ENCODE measurements around the gene ATXN1.

- TF ChIP-seq POLR2A (IDR thresholded peaks at IDR 0.05; ENCODE audit: low read length) (no peak), ZC3H11A (IDR thresholded peaks at IDR 0.05) (no peak), CTCF (IDR thresholded peaks at IDR 0.05) (no peak), REST (IDR thresholded peaks at IDR 0.05) (no peak), JUNB (IDR thresholded peaks at IDR 0.05) (no peak), EP300 (IDR thresholded peaks at IDR 0.05) (no peak), MAFK (IDR thresholded peaks at IDR 0.05; ENCODE audit: partially characterized antibody) (no peak), ZNF302 (CRISPR knock-in tag; IDR thresholded peaks at IDR 0.05) (no peak)
Measured at GRCh38 chr6:16563628-16564240, 197.5 kb downstream of the ATXN1 start.
